PFSK-1 (cell line): Measurements from ENCODE around the gene ASB10.

ENCODE experiments used
- FOXP2 ChIP-seq: optimal IDR thresholded peaks from 2 replicates; pipeline ENCODE3; 2011; ENCODE audit warnings: borderline replicate concordance, control low read depth, inconsistent platforms; ENCODE audit not compliant: insufficient read depth; ENCODE audit errors: extremely low read length, extremely low read depth
- POLR2AphosphoS5 ChIP-seq: IDR thresholded peaks from 2 replicates; pipeline ENCODE4 v1.6.1; 2012; ENCODE audit warnings: low read depth, mild to moderate bottlenecking, control low read depth, low read length, moderate library complexity
- REST ChIP-seq, 2 experiments: IDR thresholded peaks; 2 replicates each; pipeline versions ENCODE4 v1.6.1 to v1.8.0; 2011 to 2012; ENCODE audit warnings: low read depth in 2 of 2, low read length in 2 of 2, control low read depth in 1 of 2, inconsistent platforms in 1 of 2, mild to moderate bottlenecking in 1 of 2, moderate library complexity in 1 of 2; ENCODE audit not compliant: insufficient read depth in 1 of 2
- SIN3A ChIP-seq: IDR thresholded peaks from 2 replicates; pipeline ENCODE4 v1.6.1; 2012; ENCODE audit warnings: mild to moderate bottlenecking, low read length, moderate library complexity, borderline replicate concordance; ENCODE audit not compliant: insufficient read depth
- TAF1 ChIP-seq: IDR thresholded peaks from 2 replicates; pipeline ENCODE4 v1.6.1; 2012; ENCODE audit warnings: low read length, control low read depth, borderline replicate concordance; ENCODE audit not compliant: insufficient read depth

ASB10 gene

GRCh38 chr7:151141855-151142685, 45.0 kb downstream of the ASB10 start:
- no peak for TF ChIP-seq SIN3A
- no peak for TF ChIP-seq REST (IDR thresholded peaks at IDR 0.05; ENCODE audit: insufficient read depth in 1 of 2, low read depth in 2 of 2, low read length in 2 of 2)
- TF ChIP-seq FOXP2, result no peak
- no peak for TF ChIP-seq POLR2AphosphoS5
- no peak for TF ChIP-seq TAF1

GRCh38 chr7:151141311-151141854, 45.7 kb downstream of the ASB10 start:
- TF ChIP-seq REST (IDR thresholded peaks at IDR 0.05; ENCODE audit: insufficient read depth in 1 of 2, low read depth in 2 of 2, low read length in 2 of 2) (no peak), FOXP2 (no peak), TAF1 (no peak), SIN3A (no peak), POLR2AphosphoS5 (no peak)

GRCh38 chr7:151140826-151141225, 46.2 kb downstream of the ASB10 start:
- TF ChIP-seq FOXP2, result no peak
- no peak for TF ChIP-seq POLR2AphosphoS5
- no peak for TF ChIP-seq SIN3A
- no peak for TF ChIP-seq TAF1
- TF ChIP-seq REST (IDR thresholded peaks at IDR 0.05; ENCODE audit: insufficient read depth in 1 of 2, low read depth in 2 of 2, low read length in 2 of 2), result no peak

- TF ChIP-seq FOXP2 (no peak), POLR2AphosphoS5 (no peak), TAF1 (no peak), SIN3A (no peak)
These were observed 47.3 kb downstream of the ASB10 start for GRCh38 chr7:151139791-151140190.

- TF ChIP-seq POLR2AphosphoS5, result no peak
- no peak for TF ChIP-seq SIN3A
- TF ChIP-seq TAF1, result no peak
- no peak for TF ChIP-seq FOXP2
- no peak for TF ChIP-seq REST (IDR thresholded peaks at IDR 0.05; ENCODE audit: insufficient read depth in 1 of 2, low read depth in 2 of 2, low read length in 2 of 2)
These were observed 47.8 kb downstream of the ASB10 start for GRCh38 chr7:151139071-151139790.
